ENCODE data around the gene WASHC2A. TPM values are rescaled to one million over a fixed set of nuclear protein-coding genes. Genes with fewer than 3 reads are reported as not detected.
"Not testable (repeated sequence)": the region's sequence is repeated elsewhere in the genome, so short reads cannot be mapped to it uniquely, and the experiment has no call there.

Gene WASHC2A
- total and polyA plus RNA-seq, 2 of the 4 experiments (the other 2 are of a cell fraction): 22.6 to 29.4 TPM

- H3K27ac ChIP-seq (ENCODE audit: insufficient read depth, low read length); CTCF ChIA-PET: not testable (repeated sequence)
These were observed 6.2 kb upstream of the WASHC2A start for GRCh38 chr10:50061548-50061947.

More at GRCh38 chr10:50061548-50061947, 6.2 kb upstream of the WASHC2A start:
- ATAC-seq (ENCODE audit: low read depth); H3K4me2 ChIP-seq (ENCODE audit: low read depth, low read length); H3K9me3 ChIP-seq (ENCODE audit: control insufficient read depth, insufficient read depth, low read length); H3K27me3 ChIP-seq (ENCODE audit: control insufficient read depth, insufficient read depth, low read length); H2BK20ac ChIP-seq (ENCODE audit: low read depth, low read length); H2AFZ ChIP-seq (replicated peaks; ENCODE audit: low read length, poor library complexity); DNase-seq; H4K91ac ChIP-seq (ENCODE audit: insufficient read depth, low read depth, low read length); H4K5ac ChIP-seq (ENCODE audit: low read depth, low read length); H3K14ac ChIP-seq (replicated peaks; ENCODE audit: low read depth, low read length); dilution Hi-C loops (cut with HindIII; ENCODE audit: low sequenced_read_pairs, unreplicated experiment); in situ Hi-C loops (cut with MboI; ENCODE audit: low sequenced_read_pairs); H3K4me1 ChIP-seq (ENCODE audit: control insufficient read depth, insufficient read depth, low read length); H2BK120ac ChIP-seq (ENCODE audit: low read depth, low read length); H4K20me1 ChIP-seq (ENCODE audit: insufficient read depth, low read length); H2AK9ac ChIP-seq (replicated peaks; ENCODE audit: low read depth, low read length, poor library complexity); H3K56ac ChIP-seq (ENCODE audit: extremely low read depth, insufficient read depth, low read length); H2BK5ac ChIP-seq (ENCODE audit: low read depth, low read length, poor library complexity, severe bottlenecking); H2AK5ac ChIP-seq (ENCODE audit: low read depth, low read length); H3K9ac ChIP-seq (ENCODE audit: low read depth, low read length); H3K4me3 ChIP-seq (ENCODE audit: insufficient read depth, low read depth, low read length); H3K36me3 ChIP-seq (ENCODE audit: control insufficient read depth, insufficient read depth, low read length); BruUV-seq (replicated peaks); H3K4ac ChIP-seq (ENCODE audit: low read depth, low read length); H3K23ac ChIP-seq (ENCODE audit: low read depth, low read length); H4K8ac ChIP-seq (ENCODE audit: low read depth in 2 of 2, low read length in 2 of 2); H3K9me1 ChIP-seq (ENCODE audit: insufficient read depth, low read length); H2BK15ac ChIP-seq (ENCODE audit: low read depth, low read length); H3K79me1 ChIP-seq (ENCODE audit: low read depth in 1 of 2, low read length in 2 of 2); POLR2A ChIA-PET (ENCODE audit: unreplicated experiment); H3K18ac ChIP-seq (ENCODE audit: low read depth, low read length): not testable (repeated sequence)
- intact Hi-C loops (cut with micrococcal nuclease): loop anchor here (10.0 kb wide), 1 partner anchor 467 kb away; no protein-coding TSS in a partner anchor
- WGBS, 2 experiments (ENCODE audit: extremely low coverage in 2 of 2, insufficient read length in 1 of 2): no CpG with 5 or more reads among the region's 7 CpGs
